ENCODE data around the gene RPL12.

DNA sequence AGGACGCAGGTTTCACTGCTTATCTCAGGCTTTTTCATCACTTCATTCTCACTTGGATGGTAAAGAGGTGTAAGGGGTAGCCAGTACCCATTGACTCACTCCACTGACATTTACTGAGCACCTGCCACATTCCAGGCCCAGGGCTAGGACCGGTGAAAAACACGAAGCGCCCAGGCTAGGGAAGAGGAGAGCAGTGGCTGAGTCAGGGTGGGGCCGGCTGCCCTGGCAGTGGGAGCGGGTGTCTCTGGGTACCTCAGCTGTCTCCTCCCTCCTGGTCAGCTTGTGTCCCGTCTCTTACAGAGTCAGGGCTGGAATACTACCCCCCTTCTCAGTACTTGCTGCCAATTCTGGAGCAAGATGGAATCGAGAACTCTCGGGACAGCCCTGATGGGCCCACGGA is 22.3 kb upstream of the RPL12 start:
- TF ChIP-seq, protein P1, sequence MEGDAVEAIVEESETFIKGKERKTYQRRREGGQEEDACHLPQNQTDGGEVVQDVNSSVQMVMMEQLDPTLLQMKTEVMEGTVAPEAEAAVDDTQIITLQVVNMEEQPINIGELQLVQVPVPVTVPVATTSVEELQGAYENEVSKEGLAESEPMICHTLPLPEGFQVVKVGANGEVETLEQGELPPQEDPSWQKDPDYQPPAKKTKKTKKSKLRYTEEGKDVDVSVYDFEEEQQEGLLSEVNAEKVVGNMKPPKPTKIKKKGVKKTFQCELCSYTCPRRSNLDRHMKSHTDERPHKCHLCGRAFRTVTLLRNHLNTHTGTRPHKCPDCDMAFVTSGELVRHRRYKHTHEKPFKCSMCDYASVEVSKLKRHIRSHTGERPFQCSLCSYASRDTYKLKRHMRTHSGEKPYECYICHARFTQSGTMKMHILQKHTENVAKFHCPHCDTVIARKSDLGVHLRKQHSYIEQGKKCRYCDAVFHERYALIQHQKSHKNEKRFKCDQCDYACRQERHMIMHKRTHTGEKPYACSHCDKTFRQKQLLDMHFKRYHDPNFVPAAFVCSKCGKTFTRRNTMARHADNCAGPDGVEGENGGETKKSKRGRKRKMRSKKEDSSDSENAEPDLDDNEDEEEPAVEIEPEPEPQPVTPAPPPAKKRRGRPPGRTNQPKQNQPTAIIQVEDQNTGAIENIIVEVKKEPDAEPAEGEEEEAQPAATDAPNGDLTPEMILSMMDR (IDR thresholded peaks at IDR 0.05; ENCODE audit: low read depth, low read length, missing input control), result no peak
- TF ChIP-seq, protein P2, sequence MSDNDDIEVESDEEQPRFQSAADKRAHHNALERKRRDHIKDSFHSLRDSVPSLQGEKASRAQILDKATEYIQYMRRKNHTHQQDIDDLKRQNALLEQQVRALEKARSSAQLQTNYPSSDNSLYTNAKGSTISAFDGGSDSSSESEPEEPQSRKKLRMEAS (IDR thresholded peaks at IDR 0.05), result no peak
- no peak for TF ChIP-seq SP1 (IDR thresholded peaks at IDR 0.05)
- TF ChIP-seq, protein P3, sequence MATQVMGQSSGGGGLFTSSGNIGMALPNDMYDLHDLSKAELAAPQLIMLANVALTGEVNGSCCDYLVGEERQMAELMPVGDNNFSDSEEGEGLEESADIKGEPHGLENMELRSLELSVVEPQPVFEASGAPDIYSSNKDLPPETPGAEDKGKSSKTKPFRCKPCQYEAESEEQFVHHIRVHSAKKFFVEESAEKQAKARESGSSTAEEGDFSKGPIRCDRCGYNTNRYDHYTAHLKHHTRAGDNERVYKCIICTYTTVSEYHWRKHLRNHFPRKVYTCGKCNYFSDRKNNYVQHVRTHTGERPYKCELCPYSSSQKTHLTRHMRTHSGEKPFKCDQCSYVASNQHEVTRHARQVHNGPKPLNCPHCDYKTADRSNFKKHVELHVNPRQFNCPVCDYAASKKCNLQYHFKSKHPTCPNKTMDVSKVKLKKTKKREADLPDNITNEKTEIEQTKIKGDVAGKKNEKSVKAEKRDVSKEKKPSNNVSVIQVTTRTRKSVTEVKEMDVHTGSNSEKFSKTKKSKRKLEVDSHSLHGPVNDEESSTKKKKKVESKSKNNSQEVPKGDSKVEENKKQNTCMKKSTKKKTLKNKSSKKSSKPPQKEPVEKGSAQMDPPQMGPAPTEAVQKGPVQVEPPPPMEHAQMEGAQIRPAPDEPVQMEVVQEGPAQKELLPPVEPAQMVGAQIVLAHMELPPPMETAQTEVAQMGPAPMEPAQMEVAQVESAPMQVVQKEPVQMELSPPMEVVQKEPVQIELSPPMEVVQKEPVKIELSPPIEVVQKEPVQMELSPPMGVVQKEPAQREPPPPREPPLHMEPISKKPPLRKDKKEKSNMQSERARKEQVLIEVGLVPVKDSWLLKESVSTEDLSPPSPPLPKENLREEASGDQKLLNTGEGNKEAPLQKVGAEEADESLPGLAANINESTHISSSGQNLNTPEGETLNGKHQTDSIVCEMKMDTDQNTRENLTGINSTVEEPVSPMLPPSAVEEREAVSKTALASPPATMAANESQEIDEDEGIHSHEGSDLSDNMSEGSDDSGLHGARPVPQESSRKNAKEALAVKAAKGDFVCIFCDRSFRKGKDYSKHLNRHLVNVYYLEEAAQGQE (IDR thresholded peaks at IDR 0.05), result no peak
- TF ChIP-seq TAF1 (conservative IDR thresholded peaks at IDR 0.05), result no peak
